HCT116 (cell line): ENCODE data around the gene USP24. TPM values are rescaled to one million over a fixed set of nuclear protein-coding genes. Genes with fewer than 3 reads are reported as not detected.

ENCODE experiments used
- ATAC-seq: fragments of 200-7000 bp; cut with Tn5 transposase; 2 replicates; pipeline ENCODE4 v1.9.1; 2020; ENCODE audit warnings: mild to moderate bottlenecking, moderate library complexity
- BruUV-seq: library from RNA; stranded (reverse); fragments of 400-500 nt; replicated peaks from 2 replicates; lab custom pipeline; 2021; lab: Mats Ljungman, UMichigan
- CTCF ChIA-PET: fragments of 300-600 bp; sonication (Branson Sonifier 250); formaldehyde crosslinking; loops from one replicate; lab custom pipeline; 2021; ENCODE audit warnings: antibody characterized with exemption; lab: Charles Lee
- POLR2A ChIA-PET: fragments of 300-600, 350-600 bp; sonication (Branson Sonifier 250); formaldehyde crosslinking; loops from one replicate; lab custom pipeline; 2021; ENCODE audit warnings: antibody characterized with exemption; lab: Charles Lee
- RAD21 ChIA-PET, 2 experiments: fragments of 300-600 bp; sonication (Branson Sonifier 250); formaldehyde crosslinking; loops; one replicate each; lab custom pipeline; 2023; ENCODE audit warnings: low total read pairs in 2 of 2; ENCODE audit not compliant: uncharacterized antibody in 2 of 2, unreplicated experiment in 2 of 2, low non-redundant PET in 1 of 2; lab: Charles Lee
- DNase-seq: peaks from one replicate; pipeline ENCODE4 v3.0.0-alpha.2; 2010; ENCODE audit warnings: low read depth, low spot score
- H2AFZ ChIP-seq: fragments of 200-600 bp; shearing (Covaris generic), sonication (generic); 2 replicates; pipeline ENCODE4 v1.6.1; 2017; ENCODE audit warnings: low read depth, mixed run types, mixed read lengths, antibody characterized with exemption, low read length; ENCODE audit not compliant: poor library complexity, severe bottlenecking
- H3K27ac ChIP-seq: 2 replicates; pipeline ENCODE4 v1.5.1; 2012; ENCODE audit warnings: low read depth, low read length
- H3K27me3 ChIP-seq: fragments of 200-600 bp; sonication (generic); 2 replicates; pipeline ENCODE4 v1.6.1; 2016; ENCODE audit warnings: mixed run types, low read length, mixed read lengths; ENCODE audit not compliant: insufficient read depth
- H3K36me3 ChIP-seq, 2 experiments: fragments of 200-500 bp in 1 of 2; fragments of 200-600 bp in 1 of 2; sonication (Bioruptor generic) in 1 of 2; sonication (generic) in 1 of 2; 2 replicates each; pipeline versions ENCODE4 v1.5.1 to v1.6.1; 2014 to 2016; ENCODE audit warnings: low read length in 2 of 2, inconsistent platforms in 1 of 2, mixed read lengths in 1 of 2, mixed run types in 1 of 2; ENCODE audit not compliant: insufficient read depth in 2 of 2, control insufficient read depth in 1 of 2
- H3K4me1 ChIP-seq, 2 experiments: fragments of 200-600 bp in 1 of 2; sonication (generic) in 1 of 2; 2 replicates each; pipeline versions ENCODE4 v1.5.1 to v1.6.1; 2012 to 2017; ENCODE audit warnings: low read length in 2 of 2, inconsistent platforms in 1 of 2, mild to moderate bottlenecking in 1 of 2, mixed read lengths in 1 of 2, mixed run types in 1 of 2, moderate library complexity in 1 of 2; ENCODE audit not compliant: insufficient read depth in 2 of 2, control insufficient read depth in 1 of 2
- H3K4me2 ChIP-seq: fragments of 200-600 bp; sonication (generic); 2 replicates; pipeline ENCODE4 v1.6.1; 2017; ENCODE audit warnings: mixed run types, low read length, mixed read lengths
- H3K4me3 ChIP-seq, 2 experiments: fragments of 200-600 bp in 1 of 2; sonication (generic) in 1 of 2; replicated peaks in 1 of 2; 2 replicates each; pipeline ENCODE4 v1.5.1; 2011 to 2016; ENCODE audit warnings: low read length in 2 of 2, control low read depth in 1 of 2, low read depth in 1 of 2, mild to moderate bottlenecking in 1 of 2, mixed read lengths in 1 of 2, mixed run types in 1 of 2
- H3K79me2 ChIP-seq: fragments of 200-600 bp; sonication (generic); 2 replicates; pipeline ENCODE4 v1.6.1; 2017; ENCODE audit warnings: mild to moderate bottlenecking, mixed run types, low read length, moderate library complexity, mixed read lengths; ENCODE audit not compliant: insufficient read depth
- H3K9ac ChIP-seq: fragments of 200-600 bp; sonication (generic); 2 replicates; pipeline ENCODE4 v1.6.1; 2016; ENCODE audit warnings: low read length, mixed read lengths
- H3K9me2 ChIP-seq: fragments of 200-600 bp; sonication (generic), shearing (Covaris generic); 2 replicates; pipeline ENCODE4 v1.6.1; 2017; ENCODE audit warnings: mixed run types, mild to moderate bottlenecking, moderate library complexity; ENCODE audit not compliant: insufficient read depth
- H3K9me3 ChIP-seq, 2 experiments: fragments of 200-500 bp in 1 of 2; fragments of 200-600 bp in 1 of 2; sonication (Bioruptor generic) in 1 of 2; sonication (generic) in 1 of 2; 2 replicates each; pipeline ENCODE4 v1.6.1; 2014 to 2017; ENCODE audit warnings: low read length in 2 of 2, mixed read lengths in 2 of 2, inconsistent platforms in 1 of 2, low read depth in 1 of 2, mild to moderate bottlenecking in 1 of 2, mixed run types in 1 of 2, moderate library complexity in 1 of 2; ENCODE audit not compliant: control insufficient read depth in 1 of 2, insufficient read depth in 1 of 2
- H4K20me1 ChIP-seq: fragments of 200-600 bp; sonication (generic), shearing (Covaris generic); 2 replicates; pipeline ENCODE4 v1.6.1; 2017; ENCODE audit warnings: mixed run types, mild to moderate bottlenecking, moderate library complexity; ENCODE audit not compliant: insufficient read depth
- CBX3 ChIP-seq: IDR thresholded peaks from 2 replicates; pipeline ENCODE4 v1.6.1; 2012; ENCODE audit warnings: low read depth
- CEBPB ChIP-seq: IDR thresholded peaks from 2 replicates; pipeline ENCODE4 v1.6.1; 2012; ENCODE audit warnings: low read depth
- EGR1 ChIP-seq: IDR thresholded peaks from 2 replicates; pipeline ENCODE4 v1.6.1; 2012; ENCODE audit warnings: low read depth
- EZH2phosphoT487 ChIP-seq: fragments of 200-600 bp; IDR thresholded peaks from 2 replicates; pipeline ENCODE4 v1.6.1; 2018; ENCODE audit warnings: antibody characterized with exemption, borderline replicate concordance
- FOSL1 ChIP-seq: IDR thresholded peaks from 2 replicates; pipeline ENCODE4 v1.6.1; 2012; ENCODE audit warnings: low read depth
- JUND ChIP-seq: IDR thresholded peaks from 2 replicates; pipeline ENCODE4 v1.6.1; 2012
- MAX ChIP-seq: IDR thresholded peaks from 2 replicates; pipeline ENCODE4 v1.6.1; 2012
- POLR2A ChIP-seq: IDR thresholded peaks from 2 replicates; pipeline ENCODE4 v1.7.0; 2011; ENCODE audit warnings: borderline replicate concordance; ENCODE audit not compliant: insufficient read depth, insufficient read length; ENCODE audit errors: extremely low read depth
- POLR2AphosphoS5 ChIP-seq: IDR thresholded peaks from 2 replicates; pipeline ENCODE4 v1.6.1; 2011; ENCODE audit warnings: mild to moderate bottlenecking, low read depth, low read length, moderate library complexity
- SIN3A ChIP-seq: IDR thresholded peaks from 2 replicates; pipeline ENCODE4 v1.6.1; 2012; ENCODE audit warnings: low read depth
- SP1 ChIP-seq: IDR thresholded peaks from 2 replicates; pipeline ENCODE4 v1.6.1; 2012; ENCODE audit warnings: low read depth
- SRF ChIP-seq: IDR thresholded peaks from 2 replicates; pipeline ENCODE4 v1.6.1; 2012; ENCODE audit warnings: low read depth
- TCF7L2 ChIP-seq: IDR thresholded peaks from 2 replicates; pipeline ENCODE4 v1.7.0; 2011; ENCODE audit warnings: borderline replicate concordance, inconsistent platforms; ENCODE audit not compliant: insufficient read depth, insufficient read length; ENCODE audit errors: extremely low read depth
- ZNF274 ChIP-seq: fragments of 200-500 bp; sonication (Bioruptor generic); IDR thresholded peaks from 2 replicates; pipeline ENCODE4 v1.6.1; 2014; ENCODE audit warnings: mild to moderate bottlenecking, low read depth, low read length, inconsistent platforms
- intact Hi-C: fragments of 100-400 bp; cut with micrococcal nuclease; formaldehyde crosslinking; loops from 2 replicates; pipeline ENCODE4 v1.10.0; 2022
- total RNA-seq: library from RNA; stranded (reverse); gene quantifications from one replicate; pipeline ENCODE4 v1.2.1, GENCODE V29; 2021; ENCODE audit not compliant: unreplicated experiment
- TF ChIP-seq, protein P1 (sequence below): IDR thresholded peaks from 2 replicates; pipeline ENCODE4 v1.6.1; 2012; ENCODE audit warnings: low read depth
- TF ChIP-seq, protein P2 (sequence below), 3 experiments: fragments of 200-600 bp in 1 of 3; sonication (generic) in 1 of 3; IDR thresholded peaks in 2 of 3; conservative IDR thresholded peaks in 1 of 3; 2 replicates each; pipeline ENCODE4 v1.5.1; 2012 to 2017; ENCODE audit warnings: low read depth in 2 of 3, low read length in 2 of 3, antibody characterized with exemption in 1 of 3, borderline replicate concordance in 1 of 3, control low read depth in 1 of 3, mild to moderate bottlenecking in 1 of 3, mixed read lengths in 1 of 3, mixed run types in 1 of 3, moderate library complexity in 1 of 3; ENCODE audit not compliant: insufficient read depth in 1 of 3
- TF ChIP-seq, protein P3 (sequence below): IDR thresholded peaks from 2 replicates; pipeline ENCODE4 v1.6.1; 2012
- TF ChIP-seq, protein P4 (sequence below): IDR thresholded peaks from 2 replicates; pipeline ENCODE4 v1.6.1; 2011; ENCODE audit warnings: mild to moderate bottlenecking, low read length, moderate library complexity; ENCODE audit not compliant: insufficient replicate concordance; ENCODE audit errors: extremely low read depth

The USP24 gene
- total RNA-seq, 1 experiment from 2014 or later, result 34.2 TPM

DNA sequence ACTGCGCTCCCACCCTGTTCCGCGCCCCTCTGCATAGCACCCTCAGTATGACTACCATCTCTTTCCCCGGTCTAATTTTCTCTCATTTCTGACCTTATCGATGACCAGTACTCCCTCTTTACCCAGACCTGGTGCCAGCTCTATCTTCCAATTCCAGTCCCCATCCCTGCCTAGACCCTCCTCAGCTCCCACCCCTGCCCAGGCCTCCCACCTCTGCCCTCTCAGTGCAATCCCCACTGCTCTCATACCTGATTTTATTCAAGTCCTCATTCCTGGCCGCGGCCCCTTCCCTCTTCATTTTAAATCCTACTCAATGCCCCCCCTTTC, 1.3 kb downstream of the USP24 start:
- no peaks in the 10 kb centered on the region; the same call in 1 of the 2 replicates for H4K20me1 ChIP-seq
- TF ChIP-seq EGR1 (no peak), JUND (no peak), FOSL1 (no peak), SP1 (no peak), POLR2AphosphoS5 (no peak), TCF7L2 (no peak), EZH2phosphoT487 (no peak), POLR2A (no peak), CEBPB (no peak), ZNF274 (no peak), MAX (no peak), CBX3 (no peak), SIN3A (no peak), SRF (no peak)
- TF ChIP-seq, protein P1, sequence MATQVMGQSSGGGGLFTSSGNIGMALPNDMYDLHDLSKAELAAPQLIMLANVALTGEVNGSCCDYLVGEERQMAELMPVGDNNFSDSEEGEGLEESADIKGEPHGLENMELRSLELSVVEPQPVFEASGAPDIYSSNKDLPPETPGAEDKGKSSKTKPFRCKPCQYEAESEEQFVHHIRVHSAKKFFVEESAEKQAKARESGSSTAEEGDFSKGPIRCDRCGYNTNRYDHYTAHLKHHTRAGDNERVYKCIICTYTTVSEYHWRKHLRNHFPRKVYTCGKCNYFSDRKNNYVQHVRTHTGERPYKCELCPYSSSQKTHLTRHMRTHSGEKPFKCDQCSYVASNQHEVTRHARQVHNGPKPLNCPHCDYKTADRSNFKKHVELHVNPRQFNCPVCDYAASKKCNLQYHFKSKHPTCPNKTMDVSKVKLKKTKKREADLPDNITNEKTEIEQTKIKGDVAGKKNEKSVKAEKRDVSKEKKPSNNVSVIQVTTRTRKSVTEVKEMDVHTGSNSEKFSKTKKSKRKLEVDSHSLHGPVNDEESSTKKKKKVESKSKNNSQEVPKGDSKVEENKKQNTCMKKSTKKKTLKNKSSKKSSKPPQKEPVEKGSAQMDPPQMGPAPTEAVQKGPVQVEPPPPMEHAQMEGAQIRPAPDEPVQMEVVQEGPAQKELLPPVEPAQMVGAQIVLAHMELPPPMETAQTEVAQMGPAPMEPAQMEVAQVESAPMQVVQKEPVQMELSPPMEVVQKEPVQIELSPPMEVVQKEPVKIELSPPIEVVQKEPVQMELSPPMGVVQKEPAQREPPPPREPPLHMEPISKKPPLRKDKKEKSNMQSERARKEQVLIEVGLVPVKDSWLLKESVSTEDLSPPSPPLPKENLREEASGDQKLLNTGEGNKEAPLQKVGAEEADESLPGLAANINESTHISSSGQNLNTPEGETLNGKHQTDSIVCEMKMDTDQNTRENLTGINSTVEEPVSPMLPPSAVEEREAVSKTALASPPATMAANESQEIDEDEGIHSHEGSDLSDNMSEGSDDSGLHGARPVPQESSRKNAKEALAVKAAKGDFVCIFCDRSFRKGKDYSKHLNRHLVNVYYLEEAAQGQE, result no peak
- TF ChIP-seq, protein P2, sequence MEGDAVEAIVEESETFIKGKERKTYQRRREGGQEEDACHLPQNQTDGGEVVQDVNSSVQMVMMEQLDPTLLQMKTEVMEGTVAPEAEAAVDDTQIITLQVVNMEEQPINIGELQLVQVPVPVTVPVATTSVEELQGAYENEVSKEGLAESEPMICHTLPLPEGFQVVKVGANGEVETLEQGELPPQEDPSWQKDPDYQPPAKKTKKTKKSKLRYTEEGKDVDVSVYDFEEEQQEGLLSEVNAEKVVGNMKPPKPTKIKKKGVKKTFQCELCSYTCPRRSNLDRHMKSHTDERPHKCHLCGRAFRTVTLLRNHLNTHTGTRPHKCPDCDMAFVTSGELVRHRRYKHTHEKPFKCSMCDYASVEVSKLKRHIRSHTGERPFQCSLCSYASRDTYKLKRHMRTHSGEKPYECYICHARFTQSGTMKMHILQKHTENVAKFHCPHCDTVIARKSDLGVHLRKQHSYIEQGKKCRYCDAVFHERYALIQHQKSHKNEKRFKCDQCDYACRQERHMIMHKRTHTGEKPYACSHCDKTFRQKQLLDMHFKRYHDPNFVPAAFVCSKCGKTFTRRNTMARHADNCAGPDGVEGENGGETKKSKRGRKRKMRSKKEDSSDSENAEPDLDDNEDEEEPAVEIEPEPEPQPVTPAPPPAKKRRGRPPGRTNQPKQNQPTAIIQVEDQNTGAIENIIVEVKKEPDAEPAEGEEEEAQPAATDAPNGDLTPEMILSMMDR (IDR thresholded peaks at IDR 0.05 in 2 of 3, conservative IDR thresholded peaks at IDR 0.05 in 1 of 3; ENCODE audit: borderline replicate concordance in 1 of 3, insufficient read depth in 1 of 3, low read depth in 2 of 3, low read length in 2 of 3), result no peak
- TF ChIP-seq, protein P3, sequence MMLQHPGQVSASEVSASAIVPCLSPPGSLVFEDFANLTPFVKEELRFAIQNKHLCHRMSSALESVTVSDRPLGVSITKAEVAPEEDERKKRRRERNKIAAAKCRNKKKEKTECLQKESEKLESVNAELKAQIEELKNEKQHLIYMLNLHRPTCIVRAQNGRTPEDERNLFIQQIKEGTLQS, result no peak
- TF ChIP-seq, protein P4, sequence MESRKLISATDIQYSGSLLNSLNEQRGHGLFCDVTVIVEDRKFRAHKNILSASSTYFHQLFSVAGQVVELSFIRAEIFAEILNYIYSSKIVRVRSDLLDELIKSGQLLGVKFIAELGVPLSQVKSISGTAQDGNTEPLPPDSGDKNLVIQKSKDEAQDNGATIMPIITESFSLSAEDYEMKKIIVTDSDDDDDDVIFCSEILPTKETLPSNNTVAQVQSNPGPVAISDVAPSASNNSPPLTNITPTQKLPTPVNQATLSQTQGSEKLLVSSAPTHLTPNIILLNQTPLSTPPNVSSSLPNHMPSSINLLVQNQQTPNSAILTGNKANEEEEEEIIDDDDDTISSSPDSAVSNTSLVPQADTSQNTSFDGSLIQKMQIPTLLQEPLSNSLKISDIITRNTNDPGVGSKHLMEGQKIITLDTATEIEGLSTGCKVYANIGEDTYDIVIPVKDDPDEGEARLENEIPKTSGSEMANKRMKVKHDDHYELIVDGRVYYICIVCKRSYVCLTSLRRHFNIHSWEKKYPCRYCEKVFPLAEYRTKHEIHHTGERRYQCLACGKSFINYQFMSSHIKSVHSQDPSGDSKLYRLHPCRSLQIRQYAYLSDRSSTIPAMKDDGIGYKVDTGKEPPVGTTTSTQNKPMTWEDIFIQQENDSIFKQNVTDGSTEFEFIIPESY, result no peak
- TF ChIP-seq, all 23 proteins: peak for 0
- ChIA-PET POLR2A (no interaction called here), CTCF (no interaction called here), RAD21 (no interaction called here)
- Histone ChIP-seq H3K27ac (no peak overlapping the region), H3K9me2 (no peaks in the 10 kb centered on the region), H3K4me2 (peak overlapping the region; percentile 94), H2AFZ (no peak overlapping the region), H3K79me2 (peaks cover 69% of the 10 kb centered on the region), H3K27me3 (no peaks in the 10 kb centered on the region), H3K36me3 (no peaks in the 10 kb centered on the region), H3K9ac (peak overlapping the region; percentile 91), H3K4me1 (peaks cover 13 to 32% of the 10 kb centered on the region in 2 experiments), H3K4me3 (peak overlapping the region; percentile 78 to 82), H3K9me3 (no peaks in the 10 kb centered on the region)
- ATAC-seq, result no peak
- intact Hi-C loops, result loop anchor here (5.0 kb wide), 1 partner anchor 72 kb away; no protein-coding TSS in a partner anchor
- no TSS peak for BruUV-seq
- DNase-seq, result no peak
